ENCODE measurements around the gene EXOG. TPM values are rescaled to one million over a fixed set of nuclear protein-coding genes. Genes with fewer than 3 reads are reported as not detected.

EXOG gene
- total RNA-seq, 4 donors from 2014 or later = 5.8 to 12.9 (median 9.0) TPM

GRCh38 chr3:38509732-38510131, 13.6 kb downstream of the EXOG start:
- ATAC-seq (ENCODE audit: low FRiP score) = no peak
- DNase-seq (ENCODE audit: low spot score) = no peak
- TF ChIP-seq, protein P1, sequence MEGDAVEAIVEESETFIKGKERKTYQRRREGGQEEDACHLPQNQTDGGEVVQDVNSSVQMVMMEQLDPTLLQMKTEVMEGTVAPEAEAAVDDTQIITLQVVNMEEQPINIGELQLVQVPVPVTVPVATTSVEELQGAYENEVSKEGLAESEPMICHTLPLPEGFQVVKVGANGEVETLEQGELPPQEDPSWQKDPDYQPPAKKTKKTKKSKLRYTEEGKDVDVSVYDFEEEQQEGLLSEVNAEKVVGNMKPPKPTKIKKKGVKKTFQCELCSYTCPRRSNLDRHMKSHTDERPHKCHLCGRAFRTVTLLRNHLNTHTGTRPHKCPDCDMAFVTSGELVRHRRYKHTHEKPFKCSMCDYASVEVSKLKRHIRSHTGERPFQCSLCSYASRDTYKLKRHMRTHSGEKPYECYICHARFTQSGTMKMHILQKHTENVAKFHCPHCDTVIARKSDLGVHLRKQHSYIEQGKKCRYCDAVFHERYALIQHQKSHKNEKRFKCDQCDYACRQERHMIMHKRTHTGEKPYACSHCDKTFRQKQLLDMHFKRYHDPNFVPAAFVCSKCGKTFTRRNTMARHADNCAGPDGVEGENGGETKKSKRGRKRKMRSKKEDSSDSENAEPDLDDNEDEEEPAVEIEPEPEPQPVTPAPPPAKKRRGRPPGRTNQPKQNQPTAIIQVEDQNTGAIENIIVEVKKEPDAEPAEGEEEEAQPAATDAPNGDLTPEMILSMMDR (IDR thresholded peaks at IDR 0.05) = no peak

- ATAC-seq (ENCODE audit: low FRiP score) (no peak), DNase-seq (ENCODE audit: low spot score) (no peak)
- TF ChIP-seq, protein P1 (IDR thresholded peaks at IDR 0.05) = no peak
Observed at GRCh38 chr3:38510631-38511030, 14.5 kb downstream of the EXOG start.

GRCh38 chr3:38511546-38511945, 15.4 kb downstream of the EXOG start:
- TF ChIP-seq, protein P1 (IDR thresholded peaks at IDR 0.05) = no peak
- DNase-seq (ENCODE audit: low spot score) (no peak), ATAC-seq (ENCODE audit: low FRiP score) (no peak)

DNA sequence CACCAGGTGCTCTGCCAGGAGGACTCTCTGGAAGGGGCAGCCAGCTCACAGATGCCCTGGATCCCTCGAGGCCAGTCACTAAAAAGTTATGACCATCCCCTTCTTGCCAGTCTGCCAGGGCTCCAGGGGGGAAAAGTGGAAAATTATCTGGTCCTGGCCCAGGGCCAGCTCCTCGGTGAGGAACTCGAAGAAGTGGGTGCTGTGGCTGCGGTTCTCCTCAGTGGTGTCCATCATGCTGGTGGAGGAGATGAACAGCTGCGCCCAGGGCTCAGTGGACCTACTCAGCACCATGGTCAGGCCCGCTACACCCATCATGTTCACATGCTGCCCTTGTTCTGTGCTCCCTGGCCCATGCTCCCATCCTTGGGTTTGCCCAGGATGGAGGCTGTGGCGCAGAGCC, 19.2 kb downstream of the EXOG start:
- ATAC-seq (ENCODE audit: low FRiP score) (no peak), DNase-seq (ENCODE audit: low spot score) (no peak)
- TF ChIP-seq, protein P1 (IDR thresholded peaks at IDR 0.05) = no peak

GRCh38 chr3:38516669-38517068, 20.5 kb downstream of the EXOG start:
- ATAC-seq (ENCODE audit: low FRiP score) = no peak
- DNase-seq (ENCODE audit: low spot score) = no peak
- TF ChIP-seq, protein P1 (IDR thresholded peaks at IDR 0.05) = no peak

GRCh38 chr3:38519000-38519399, 22.9 kb downstream of the EXOG start:
- ATAC-seq (ENCODE audit: low FRiP score) = no peak
- no peak for DNase-seq (ENCODE audit: low spot score)
- TF ChIP-seq, protein P1 (IDR thresholded peaks at IDR 0.05) = no peak

- ATAC-seq (ENCODE audit: low FRiP score) (no peak), DNase-seq (ENCODE audit: low spot score) (no peak)
- TF ChIP-seq, protein P1 (IDR thresholded peaks at IDR 0.05) = no peak
Observed at GRCh38 chr3:38519651-38520050, 23.5 kb downstream of the EXOG start.
